ENCODE measurements around the gene RC3H2.

- TF ChIP-seq ARNTL (CRISPR knock-in tag; IDR thresholded peaks at IDR 0.05; ENCODE audit: borderline replicate concordance, low read depth) (no peak), PATZ1 (CRISPR knock-in tag; IDR thresholded peaks at IDR 0.05; ENCODE audit: borderline replicate concordance) (no peak), ZNF8 (CRISPR knock-in tag; IDR thresholded peaks at IDR 0.05) (no peak)
Observed at GRCh38 chr9:122820490-122820845, 84.7 kb downstream of the RC3H2 start.

All from SK-N-SH treated with all-trans-retinoic acid at 6 μM for 48 hours (cell line).